Measurements from ENCODE around the gene S100A16.
A peak's percentile ranks its signal among the peaks of the same experiment; 100 is the strongest.

- no peak for TF ChIP-seq CBFB (CRISPR knock-in tag; IDR thresholded peaks at IDR 0.05)
- TF ChIP-seq WHSC1 (IDR thresholded peaks at IDR 0.05; ENCODE audit: low read length): no peak
- TF ChIP-seq CHD4 (IDR thresholded peaks at IDR 0.05; ENCODE audit: insufficient read depth, insufficient replicate concordance, low read depth, low read length, poor library complexity, severe bottlenecking): peak; percentile 33
- no peak for TF ChIP-seq YY1 (IDR thresholded peaks at IDR 0.05; ENCODE audit: borderline replicate concordance in 1 of 3, control insufficient read depth in 1 of 3, extremely low read depth in 1 of 3, insufficient read depth in 3 of 3, insufficient read length in 1 of 3, insufficient replicate concordance in 2 of 3, low read depth in 1 of 3, low read length in 2 of 3)
- peak; percentile 26 to 70 (median 58); a peak in 5 of 6 replicates for TF ChIP-seq CTCF (IDR thresholded peaks at IDR 0.05 in 2 of 3, conservative IDR thresholded peaks at IDR 0.05 in 1 of 3; ENCODE audit: insufficient read depth in 2 of 3, low read depth in 1 of 3, low read length in 3 of 3)
- no peak for TF ChIP-seq HNRNPUL1 (IDR thresholded peaks at IDR 0.05; ENCODE audit: low read length)
- no peak for TF ChIP-seq REST (IDR thresholded peaks at IDR 0.05; ENCODE audit: borderline replicate concordance)
- no peak for TF ChIP-seq REST (CRISPR knock-in tag; IDR thresholded peaks at IDR 0.05; ENCODE audit: low read depth)
- TF ChIP-seq LARP7 (IDR thresholded peaks at IDR 0.05): no peak
- TF ChIP-seq ZEB2 (IDR thresholded peaks at IDR 0.05): no peak
- TF ChIP-seq MYNN (IDR thresholded peaks at IDR 0.05): 0 out of 2 replicates have a peak, but pooled peaks have one; percentile 0
- no peak for TF ChIP-seq MYNN (CRISPR knock-in tag; IDR thresholded peaks at IDR 0.05)
- TF ChIP-seq E2F1 (CRISPR knock-in tag; IDR thresholded peaks at IDR 0.05): no peak
- TF ChIP-seq SP1 (CRISPR knock-in tag; IDR thresholded peaks at IDR 0.05): no peak
- TF ChIP-seq EP400 (IDR thresholded peaks at IDR 0.05): no peak
- TF ChIP-seq ZNF274 (IDR thresholded peaks at IDR 0.05; ENCODE audit: borderline replicate concordance, low read depth, low read length): no peak
Measured at GRCh38 chr1:153627715-153628626, 15.0 kb upstream of the S100A16 start, which contains the start of gene S100A1.

Measured in K562 (cell line).